ENCODE results near the gene OR10T2.
"Not testable (repeated sequence)": the region's sequence is repeated elsewhere in the genome, so short reads cannot be mapped to it uniquely, and the experiment has no call there.

Gene OR10T2

GRCh38 chr1:158398818-158399514 lies at the start of gene OR10T2:
TSS of gene OR10T2 (minus strand) at chr1:158399466. CDS start at chr1:158399466, 0 bp downstream.
- no peak for DNase-seq

- no peak for DNase-seq
Measured at GRCh38 chr1:158445376-158445775, 46.1 kb upstream of the OR10T2 start.

DNA sequence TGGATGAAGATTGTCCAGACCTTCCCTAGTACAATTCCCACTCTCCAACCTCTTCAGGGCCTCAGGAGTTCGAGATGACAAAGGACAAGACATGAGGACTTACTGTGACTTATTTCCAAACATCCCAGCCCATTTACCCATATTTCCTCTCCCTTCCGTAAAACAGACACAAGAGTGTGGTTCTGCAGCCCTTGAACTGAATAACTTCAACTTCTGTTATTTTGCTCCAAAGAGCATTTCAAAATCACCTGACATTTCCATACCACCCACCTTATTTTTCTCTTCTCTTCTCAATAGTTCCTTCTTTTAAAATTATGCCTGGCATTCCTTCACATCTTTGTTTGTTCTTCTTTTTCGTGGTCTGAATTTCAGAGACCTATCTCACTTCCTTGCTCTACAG lies 35.5 kb upstream of the OR10T2 start:
- no peak for DNase-seq

- not testable (repeated sequence) for DNase-seq
Measured at GRCh38 chr1:158430163-158430562, 30.9 kb upstream of the OR10T2 start.

GRCh38 chr1:158426137-158426536 lies 26.9 kb upstream of the OR10T2 start, which contains the start of gene OR10K2:
TSS of gene OR10K2 (minus strand) at chr1:158426237. CDS start at chr1:158420866, 5,371 bp downstream.
- DNase-seq, result no peak

GRCh38 chr1:158425027-158425426 lies 25.8 kb upstream of the OR10T2 start:
- DNase-seq, result no peak

GRCh38 chr1:158422212-158422611 lies 22.9 kb upstream of the OR10T2 start:
- no peak for DNase-seq

GRCh38 chr1:158417586-158417985 lies 18.3 kb upstream of the OR10T2 start:
- no peak for DNase-seq

DNA sequence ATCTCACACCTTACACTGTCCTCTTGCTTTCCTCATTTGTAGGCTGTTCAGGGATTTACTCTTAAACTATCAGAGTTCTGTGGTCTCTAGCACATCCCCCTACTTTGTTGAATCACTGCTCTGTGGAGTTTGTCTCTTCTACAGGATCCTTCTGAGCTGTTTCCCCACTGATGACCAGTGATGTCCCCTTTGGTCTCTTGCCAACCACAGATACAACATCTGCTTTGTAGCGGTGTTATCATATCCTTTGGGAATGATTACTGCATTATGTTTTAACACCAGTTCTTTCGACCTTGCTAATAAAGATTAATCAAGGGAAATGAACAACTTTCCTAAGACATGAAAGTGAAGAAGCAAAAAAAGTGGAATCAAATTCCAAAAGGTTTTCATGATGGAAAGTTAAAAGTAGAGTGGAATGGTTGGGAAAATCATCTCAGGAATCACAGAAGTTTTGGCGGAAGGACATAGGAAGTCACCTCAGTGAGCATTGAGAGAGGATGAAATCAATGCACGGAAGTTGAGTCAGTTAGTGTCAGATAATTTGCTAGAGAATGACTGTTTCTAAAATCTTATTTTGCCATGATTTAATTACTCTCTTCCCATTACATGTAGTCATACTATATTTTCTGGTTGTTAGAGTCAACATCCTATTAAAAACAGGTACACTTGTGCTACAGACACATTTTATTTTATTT lies 15.5 kb upstream of the OR10T2 start:
- DNase-seq, result no peak

DNA sequence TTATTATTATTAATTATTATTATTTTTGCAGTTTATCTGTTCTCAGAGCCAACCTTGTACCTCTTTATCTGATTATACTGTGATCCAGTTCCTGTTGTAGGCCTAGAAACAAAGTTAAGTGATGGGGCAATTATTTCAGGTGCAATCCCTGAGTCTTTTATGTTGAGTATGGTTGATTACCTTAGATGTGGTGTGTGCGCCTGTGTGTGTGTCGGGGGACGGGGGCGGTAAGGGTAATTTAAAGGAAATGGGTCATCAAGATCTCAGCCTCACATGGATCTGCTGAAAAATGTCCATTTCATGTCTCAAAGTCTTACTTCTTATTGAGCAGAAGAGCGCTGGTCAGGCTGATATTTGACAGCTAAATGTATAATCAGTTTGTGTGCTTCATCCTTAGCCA lies 7.8 kb upstream of the OR10T2 start:
- DNase-seq, result no peak

DNA sequence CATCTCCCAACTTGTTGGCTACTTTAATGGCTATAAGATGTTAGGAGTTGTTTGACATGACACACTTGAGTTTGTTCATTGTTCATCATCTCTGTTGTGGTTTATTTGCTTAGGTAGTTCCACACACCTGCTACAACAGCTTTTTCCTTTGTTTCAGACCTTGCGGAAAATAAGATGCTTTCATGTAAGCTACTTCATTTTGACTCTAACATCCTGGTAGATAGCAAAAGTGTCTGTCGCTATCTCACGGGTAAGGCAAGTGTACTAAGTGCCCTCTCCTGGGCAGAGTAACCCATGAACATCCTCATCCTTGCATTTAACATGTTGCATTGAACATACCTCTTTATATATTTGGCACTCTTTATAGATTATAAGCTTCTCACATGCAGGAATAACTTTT lies 1.6 kb upstream of the OR10T2 start:
- no peak for DNase-seq

DNA sequence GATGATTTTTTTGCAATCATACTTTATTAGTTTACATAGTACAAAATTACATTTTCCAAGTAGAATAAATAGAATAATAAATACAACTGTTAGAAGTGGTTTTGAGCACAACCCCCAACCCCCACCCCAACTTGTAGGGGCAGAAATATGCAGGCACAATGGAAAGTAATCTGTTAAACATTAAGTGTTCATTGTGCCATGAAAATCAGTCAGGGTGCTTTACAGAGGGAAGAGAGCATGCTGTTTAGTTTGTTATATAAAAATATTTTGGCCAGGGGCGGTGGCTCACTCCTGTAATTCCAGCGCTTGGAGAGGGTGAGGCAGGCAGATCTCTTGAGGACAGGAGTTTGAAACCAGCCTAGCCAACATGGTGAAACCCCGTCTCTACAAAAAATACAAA lies 2.6 kb downstream of the OR10T2 start:
- no peak for DNase-seq

DNA sequence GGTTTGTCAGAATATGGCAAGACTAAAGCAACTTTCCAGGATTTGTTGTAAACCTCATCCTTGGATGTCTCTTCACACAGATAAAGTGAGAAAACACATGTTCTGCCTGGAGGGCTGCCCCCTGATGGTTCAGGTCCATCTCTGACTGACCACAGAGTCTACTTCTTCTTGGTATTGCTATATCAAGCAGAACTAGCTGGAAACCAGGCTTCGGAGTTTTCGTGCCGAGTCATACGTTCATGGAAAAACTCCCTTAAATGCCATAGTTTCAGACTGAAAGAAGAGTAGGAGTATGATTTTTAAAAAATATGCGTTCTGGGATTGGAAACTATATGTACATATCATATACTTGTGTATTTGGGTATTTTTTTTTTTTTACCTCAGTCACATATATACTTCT lies 5.8 kb downstream of the OR10T2 start:
- no peak for DNase-seq

DNA sequence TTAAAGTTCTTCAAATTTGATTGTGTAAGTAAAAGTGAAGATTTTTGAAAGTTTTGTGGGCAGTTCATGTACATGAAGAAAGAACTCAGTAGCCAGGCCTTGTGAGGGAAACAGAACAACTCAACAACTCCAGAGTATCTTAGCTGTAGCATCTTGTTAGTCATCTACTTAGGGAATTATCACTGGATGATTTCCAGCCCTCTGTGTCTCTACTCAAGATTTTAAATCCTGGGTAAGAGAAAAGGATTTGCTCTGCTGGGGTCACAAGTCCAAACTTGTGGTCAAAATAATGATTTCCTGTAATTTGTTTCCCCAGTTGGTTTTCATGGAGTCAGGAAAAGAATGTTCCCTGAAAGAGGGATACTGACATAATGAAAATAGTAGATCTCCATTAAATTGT lies 8.2 kb downstream of the OR10T2 start:
- DNase-seq, result no peak

DNA sequence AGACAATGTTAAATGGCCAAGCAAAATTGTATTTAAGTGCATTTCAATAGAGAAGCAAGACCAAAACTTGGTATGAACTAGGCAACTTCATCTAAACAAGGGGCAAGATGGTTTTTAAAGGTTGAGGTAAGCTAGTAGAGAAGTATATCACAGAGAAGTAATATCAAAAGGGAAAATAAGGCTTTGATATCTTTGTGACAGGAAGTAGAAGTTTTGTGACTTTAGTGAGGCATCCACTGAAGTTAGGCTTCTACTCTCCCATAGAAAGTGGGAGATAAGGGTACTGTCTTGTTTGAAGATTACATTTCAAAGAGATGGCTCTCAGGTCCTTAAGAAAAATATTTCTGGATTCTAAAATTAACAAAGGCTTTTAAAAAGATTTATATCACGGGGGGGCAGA lies 8.9 kb downstream of the OR10T2 start:
- no peak for DNase-seq

DNA sequence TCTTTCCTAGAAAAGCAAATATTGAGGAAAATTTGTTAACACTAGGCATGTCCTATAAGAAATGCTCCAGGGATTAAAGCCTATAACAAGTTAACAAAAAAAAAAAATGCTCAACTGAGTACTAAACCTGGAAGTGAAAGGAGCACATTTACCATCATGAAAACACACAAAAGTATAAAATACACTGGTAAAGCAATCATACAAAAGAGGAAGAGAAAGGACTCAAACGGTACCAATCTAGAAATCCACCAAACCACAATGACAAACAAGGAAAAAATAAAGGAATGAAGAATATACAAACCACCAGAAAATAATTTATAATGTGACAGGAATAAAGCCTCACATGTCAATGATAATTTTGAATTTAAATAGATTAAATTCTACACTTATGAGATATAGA lies 24.4 kb downstream of the OR10T2 start:
- DNase-seq, result no peak

GRCh38 chr1:158374101-158374500 lies 25.2 kb downstream of the OR10T2 start:
- DNase-seq, result not testable (repeated sequence)

GRCh38 chr1:158371188-158371953 lies 27.9 kb downstream of the OR10T2 start:
- DNase-seq, result no peak

DNA sequence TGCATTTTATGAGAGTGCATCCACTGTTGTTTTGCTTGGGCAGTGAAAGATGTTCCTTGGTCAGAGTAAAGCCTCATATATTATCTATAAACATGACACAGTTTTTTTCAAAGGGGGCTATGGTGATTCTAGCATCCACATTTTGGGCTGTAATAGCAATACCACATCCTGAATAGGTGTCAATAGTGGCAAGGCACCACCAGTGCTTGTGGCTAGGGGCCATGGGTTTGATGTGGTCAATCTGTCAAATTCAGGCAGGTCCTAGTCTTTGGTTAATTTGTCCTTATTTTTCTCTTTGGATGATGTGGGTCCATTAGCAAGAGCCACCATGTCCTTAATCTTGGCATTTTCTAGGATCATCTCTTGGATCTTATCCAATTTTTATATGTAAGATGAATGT lies 32.5 kb downstream of the OR10T2 start:
- DNase-seq, result no peak

- DNase-seq, result no peak
Measured at GRCh38 chr1:158362941-158363340, 36.3 kb downstream of the OR10T2 start.

GRCh38 chr1:158362482-158362881 lies 36.8 kb downstream of the OR10T2 start:
- DNase-seq, result no peak

DNA sequence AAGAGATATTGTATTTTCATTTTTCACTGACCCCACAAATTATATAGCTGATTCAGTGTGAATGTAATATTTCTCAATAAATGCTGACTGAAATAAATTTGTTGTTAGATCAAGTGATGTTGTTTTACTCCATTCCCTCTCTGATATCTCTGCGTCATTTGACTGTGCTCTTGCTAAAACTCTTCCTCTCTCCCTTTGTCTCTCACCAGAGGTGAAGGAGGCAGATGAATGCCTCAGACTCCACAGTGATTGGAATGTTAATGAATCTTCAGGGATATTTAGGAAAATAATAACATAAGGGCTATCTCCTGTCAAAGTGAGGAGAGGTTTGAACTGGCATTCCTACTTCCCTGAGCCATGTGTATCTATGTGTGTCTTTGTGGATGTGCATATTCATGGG lies 41.8 kb downstream of the OR10T2 start:
- DNase-seq, result no peak

- no peak for DNase-seq
Measured at GRCh38 chr1:158356616-158357015, 42.6 kb downstream of the OR10T2 start.

DNA sequence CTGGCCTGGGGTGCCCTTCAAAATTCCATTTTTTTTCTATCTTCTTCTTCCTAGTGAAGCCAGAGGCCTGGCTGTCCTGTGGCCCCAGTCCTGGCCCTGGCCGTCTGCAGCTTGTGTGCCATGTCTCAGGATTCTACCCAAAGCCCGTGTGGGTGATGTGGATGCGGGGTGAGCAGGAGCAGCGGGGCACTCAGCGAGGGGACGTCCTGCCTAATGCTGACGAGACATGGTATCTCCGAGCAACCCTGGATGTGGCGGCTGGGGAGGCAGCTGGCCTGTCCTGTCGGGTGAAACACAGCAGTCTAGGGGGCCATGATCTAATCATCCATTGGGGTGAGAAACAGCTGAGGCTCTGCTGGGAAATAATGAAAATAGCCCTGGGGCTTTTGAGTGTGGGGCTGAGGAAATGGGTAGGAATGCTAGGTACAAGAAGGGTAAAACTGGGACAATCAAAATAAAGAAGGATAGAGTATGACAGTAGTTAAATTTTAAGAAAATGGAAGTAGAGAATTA lies 43.4 kb downstream of the OR10T2 start:
- DNase-seq, result no peak
